LNCAP (cell line): ENCODE measurements around the gene RPH3AL.

Source experiments
- TF ChIP-seq, protein P1 (sequence below): fragments of 450-650 bp; IDR thresholded peaks from 2 replicates; pipeline ENCODE4 v1.5.1; 2017; ENCODE audit warnings: mild to moderate bottlenecking

The RPH3AL gene

DNA sequence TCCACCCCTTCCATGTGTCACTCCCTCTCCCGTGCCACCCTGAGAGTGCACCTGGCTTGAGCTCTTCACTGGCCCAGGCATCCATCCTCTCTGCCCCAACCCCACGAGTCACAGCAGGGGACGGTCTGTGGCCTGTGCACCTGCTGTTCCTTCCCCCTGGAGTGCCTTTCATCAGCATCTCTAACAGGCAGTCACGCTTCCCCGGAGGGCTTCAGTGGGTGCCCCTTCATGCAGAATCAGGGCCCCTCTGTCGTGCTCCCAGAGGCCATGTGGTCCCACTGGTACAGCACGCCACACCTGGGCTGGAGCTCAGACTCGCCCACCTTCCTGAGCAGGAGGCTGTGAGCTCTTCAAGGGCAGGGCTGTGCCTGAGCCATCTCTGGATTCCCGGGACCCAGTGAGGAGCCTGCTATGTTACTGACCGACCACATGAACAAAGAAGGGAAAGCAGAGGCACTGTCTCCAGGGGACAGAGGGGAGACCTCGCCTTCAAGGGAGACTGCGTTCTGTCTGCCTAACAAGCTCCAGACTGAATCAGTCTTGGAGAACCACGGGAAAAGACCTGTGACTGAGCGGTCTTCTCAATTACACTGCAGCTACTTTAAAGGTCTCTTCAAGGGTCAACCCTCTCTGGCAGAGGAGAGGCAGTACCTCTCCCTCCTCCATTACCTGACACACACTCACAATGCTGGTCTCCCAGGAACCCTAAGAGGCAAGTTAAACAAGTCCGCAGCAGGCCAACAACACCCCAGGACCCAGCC lies 92.4 kb downstream of the RPH3AL start:
- TF ChIP-seq, protein P1, sequence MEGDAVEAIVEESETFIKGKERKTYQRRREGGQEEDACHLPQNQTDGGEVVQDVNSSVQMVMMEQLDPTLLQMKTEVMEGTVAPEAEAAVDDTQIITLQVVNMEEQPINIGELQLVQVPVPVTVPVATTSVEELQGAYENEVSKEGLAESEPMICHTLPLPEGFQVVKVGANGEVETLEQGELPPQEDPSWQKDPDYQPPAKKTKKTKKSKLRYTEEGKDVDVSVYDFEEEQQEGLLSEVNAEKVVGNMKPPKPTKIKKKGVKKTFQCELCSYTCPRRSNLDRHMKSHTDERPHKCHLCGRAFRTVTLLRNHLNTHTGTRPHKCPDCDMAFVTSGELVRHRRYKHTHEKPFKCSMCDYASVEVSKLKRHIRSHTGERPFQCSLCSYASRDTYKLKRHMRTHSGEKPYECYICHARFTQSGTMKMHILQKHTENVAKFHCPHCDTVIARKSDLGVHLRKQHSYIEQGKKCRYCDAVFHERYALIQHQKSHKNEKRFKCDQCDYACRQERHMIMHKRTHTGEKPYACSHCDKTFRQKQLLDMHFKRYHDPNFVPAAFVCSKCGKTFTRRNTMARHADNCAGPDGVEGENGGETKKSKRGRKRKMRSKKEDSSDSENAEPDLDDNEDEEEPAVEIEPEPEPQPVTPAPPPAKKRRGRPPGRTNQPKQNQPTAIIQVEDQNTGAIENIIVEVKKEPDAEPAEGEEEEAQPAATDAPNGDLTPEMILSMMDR = no peak

DNA sequence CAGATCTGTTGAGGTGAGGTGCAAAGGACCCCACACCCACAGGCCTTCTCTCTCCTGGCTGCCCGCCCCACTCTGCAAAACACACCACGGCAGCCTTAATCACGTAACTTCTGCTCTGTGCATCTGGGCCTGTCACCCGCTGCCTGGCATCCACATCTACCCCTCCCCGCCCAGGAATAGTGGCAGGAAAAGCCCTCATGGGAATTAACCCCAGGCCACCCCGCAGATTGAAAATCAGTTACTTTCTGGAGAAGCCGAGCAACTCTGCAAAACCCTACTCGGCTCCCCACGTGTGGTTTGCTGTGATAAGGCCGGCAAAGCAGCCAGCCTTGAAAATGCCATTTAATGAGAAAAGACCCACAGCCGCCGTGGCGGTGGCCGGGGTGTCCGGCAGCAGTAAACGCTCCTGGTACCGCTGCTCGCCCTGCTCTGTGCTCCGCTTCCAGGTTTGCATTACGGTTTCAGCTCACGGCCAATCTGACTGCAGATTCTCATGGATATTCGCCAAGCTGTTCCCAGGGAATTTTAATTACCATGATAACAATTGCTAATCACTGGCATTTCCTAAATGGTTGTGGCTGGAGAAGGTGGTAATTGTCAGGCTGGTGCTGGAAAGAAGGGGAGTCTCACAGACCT lies 93.1 kb downstream of the RPH3AL start:
- TF ChIP-seq, protein P1 = no peak

DNA sequence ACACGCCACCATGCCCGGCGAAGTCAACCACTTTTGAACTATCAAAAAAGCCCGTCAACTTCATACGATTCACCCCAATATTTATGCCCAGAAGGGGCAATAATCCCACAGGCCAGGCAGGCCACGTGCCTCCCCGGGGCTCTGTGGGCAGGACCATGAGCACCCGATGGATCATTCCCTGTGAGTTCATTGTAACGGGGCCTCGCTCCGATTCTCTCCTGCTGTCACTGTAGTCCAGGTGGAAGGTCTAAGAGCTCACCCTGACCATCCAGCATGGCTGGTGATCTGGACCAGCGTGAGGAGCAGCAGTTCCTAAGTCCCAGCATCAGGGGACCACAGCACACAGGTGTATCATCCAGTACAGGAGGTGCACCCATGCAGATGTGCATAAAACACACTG lies 93.7 kb downstream of the RPH3AL start:
- TF ChIP-seq, protein P1 = no peak

DNA sequence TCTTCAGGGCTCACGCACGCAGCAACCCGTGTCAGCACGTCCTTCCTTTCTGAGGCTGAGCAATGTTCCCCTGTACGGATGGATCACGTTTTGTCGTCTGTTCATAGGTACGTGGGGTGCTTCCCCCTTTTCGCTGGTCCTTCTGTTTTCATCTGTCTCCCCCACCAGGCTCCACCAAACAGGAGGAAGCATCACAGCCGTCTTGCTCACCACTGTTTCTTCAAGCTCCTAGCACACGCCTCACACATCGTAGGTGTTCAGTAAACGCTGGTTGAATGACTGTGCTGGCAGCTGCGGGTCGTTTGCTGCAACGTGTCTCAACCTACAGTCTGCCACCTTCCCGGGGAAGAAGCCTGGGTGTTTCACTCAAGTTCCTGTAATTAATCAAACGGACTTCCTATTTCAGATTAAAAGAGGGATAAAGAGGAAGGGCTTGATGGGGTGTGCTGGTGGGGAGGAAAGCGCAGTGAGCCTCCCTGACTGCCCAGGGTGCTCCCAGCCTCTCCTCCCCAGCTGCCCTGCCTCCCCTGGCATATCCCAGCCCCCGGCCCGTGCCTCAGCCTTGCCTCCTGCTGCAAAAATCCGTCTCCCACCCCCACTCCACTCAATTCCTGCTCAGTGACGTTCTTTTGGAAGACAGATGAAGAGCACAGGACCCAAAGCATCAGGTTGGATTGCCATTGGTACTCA lies 94.4 kb downstream of the RPH3AL start:
- TF ChIP-seq, protein P1 = no peak

DNA sequence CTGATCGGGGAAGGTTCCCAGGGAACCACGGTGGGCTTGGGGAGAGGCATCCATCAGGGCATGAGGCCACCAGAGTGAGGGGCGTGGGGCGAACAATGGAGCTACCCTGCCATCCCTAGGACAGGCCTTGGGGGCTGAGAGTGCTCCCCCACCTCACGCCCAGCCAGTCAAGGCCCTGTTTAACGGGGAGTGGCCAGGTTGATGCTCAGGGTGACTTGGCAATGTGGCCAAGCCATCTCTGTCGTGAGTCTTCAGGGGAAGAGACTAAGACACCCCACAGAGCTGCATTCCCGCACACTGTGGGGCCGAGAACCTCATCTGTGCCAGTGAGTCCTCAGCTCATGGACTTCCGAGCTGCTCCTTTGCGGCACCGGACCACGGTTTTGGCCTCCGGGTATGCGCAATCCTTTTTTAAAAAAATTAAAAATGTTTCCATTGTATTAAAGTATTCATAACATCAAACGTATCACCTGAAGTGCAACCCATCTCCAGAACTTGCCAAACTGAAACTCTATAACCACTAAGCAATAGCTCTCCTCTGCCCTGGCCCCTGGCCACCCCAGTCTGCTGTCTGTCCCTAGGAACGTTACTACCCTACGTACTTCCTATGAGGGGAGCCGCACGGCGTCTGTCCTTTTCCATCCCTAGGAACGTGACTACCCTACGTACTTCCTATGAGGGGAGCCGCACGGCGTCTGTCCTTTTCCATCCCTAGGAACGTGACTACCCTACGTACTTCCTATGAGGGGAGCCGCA lies 99.3 kb downstream of the RPH3AL start:
- TF ChIP-seq, protein P1 = no peak

DNA sequence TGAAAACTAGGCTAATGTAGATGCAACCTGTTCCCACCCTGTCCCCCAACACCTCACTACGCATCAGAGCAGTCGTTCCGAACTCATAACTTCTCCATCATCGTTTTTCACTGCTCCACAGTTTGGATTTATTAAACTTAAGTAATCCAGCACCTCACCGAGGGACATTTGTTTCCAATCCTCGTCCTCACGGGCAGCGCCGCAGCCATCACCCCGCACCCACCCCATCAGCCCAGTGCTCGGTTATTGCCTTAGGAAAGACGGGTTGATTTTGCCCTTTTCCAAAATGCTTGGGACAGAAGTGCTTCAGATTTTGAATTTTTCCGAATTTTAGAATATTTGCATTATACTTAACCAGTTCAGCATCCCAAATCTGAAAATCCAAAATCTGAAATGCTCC lies 100.2 kb downstream of the RPH3AL start:
- TF ChIP-seq, protein P1 = no peak

DNA sequence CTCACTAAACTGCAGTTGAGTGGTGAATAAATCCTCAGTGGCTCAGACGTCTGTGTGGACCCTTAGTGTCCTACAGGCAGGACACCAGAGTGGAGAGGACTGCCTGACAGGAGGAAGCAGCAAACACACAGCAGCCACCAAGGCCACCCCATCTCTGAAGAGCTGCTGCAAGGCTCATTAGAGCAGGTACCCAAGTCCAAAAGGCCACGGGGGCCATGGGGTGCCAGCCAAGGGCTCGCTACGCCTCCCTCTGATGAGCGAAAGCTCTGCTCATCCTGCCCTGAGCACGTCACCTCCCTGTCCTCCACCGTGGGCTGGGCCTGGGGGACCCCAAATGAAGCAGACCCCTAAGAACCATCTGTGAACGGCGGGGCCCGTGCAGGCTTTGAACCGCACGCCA lies 101.1 kb downstream of the RPH3AL start:
- TF ChIP-seq, protein P1 = no peak
